HG02623 (cell line): ENCODE measurements around the gene MDC1.

Experiments used
- ATAC-seq: cut with Tn5 transposase; IDR thresholded peaks from one replicate; pipeline ENCODE4 v1.9.1; 2021; ENCODE audit warnings: moderate library complexity; ENCODE audit not compliant: unreplicated experiment

MDC1 gene

DNA sequence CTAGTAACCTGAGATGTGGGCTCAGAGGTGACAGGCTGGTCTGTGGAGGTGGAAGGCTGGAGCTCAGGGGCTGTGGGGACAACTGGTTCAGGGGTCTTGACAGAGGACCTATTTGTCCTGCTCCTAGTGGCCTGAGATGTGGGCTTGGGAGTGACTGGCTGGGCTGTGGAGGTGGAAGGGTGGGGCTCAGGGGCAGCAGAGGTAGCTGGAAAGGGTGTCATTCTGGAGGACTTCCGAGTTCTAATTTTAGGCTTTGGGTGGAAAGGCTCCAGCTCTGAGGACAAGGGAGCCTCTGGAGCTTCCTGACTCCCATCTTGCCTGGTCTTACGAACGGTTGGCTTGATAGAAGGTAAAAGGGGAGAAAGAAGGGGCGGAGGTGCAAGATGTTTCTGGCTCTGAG lies 11.5 kb downstream of the MDC1 start:
- no peak for ATAC-seq

DNA sequence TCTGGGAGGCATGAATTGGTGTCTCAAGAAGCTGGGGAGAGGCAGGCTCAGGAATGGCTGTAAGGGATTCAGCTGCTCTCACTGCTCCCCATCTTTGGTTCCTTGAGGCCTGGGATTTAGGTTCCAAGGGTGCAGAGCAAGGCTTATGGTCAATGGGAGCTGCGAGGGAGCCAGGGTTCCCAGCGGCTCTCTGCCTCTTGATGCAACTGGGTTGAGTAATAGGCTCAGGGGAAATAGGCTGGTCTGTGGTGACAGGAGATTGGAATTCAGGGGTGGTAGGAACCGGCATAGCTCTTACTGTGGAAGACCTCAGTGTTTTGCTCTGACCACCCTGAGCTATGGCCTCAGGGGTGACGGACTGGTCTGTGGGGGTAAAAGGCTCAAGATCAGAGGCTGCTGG lies 13.3 kb downstream of the MDC1 start:
- no peak for ATAC-seq

DNA sequence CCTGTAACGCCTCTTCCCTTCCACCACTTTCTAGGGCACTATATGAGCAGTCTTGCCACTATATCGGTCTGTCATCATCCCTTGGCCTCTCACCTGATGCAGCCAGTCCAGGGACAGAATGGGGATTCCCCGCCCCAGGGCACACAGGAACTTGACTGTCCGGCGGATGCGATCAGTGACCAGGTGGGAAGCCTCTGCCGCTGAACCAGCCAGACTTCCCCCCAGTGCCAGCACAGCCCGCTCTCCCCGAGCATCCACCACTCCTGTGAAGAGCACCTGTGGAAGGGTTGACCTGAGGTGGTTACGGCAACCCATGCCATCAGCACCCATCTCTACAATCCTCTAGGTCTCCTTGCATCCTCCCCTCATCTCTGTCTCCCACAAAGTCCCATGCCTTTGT lies 14.1 kb downstream of the MDC1 start:
- ATAC-seq, result no peak

DNA sequence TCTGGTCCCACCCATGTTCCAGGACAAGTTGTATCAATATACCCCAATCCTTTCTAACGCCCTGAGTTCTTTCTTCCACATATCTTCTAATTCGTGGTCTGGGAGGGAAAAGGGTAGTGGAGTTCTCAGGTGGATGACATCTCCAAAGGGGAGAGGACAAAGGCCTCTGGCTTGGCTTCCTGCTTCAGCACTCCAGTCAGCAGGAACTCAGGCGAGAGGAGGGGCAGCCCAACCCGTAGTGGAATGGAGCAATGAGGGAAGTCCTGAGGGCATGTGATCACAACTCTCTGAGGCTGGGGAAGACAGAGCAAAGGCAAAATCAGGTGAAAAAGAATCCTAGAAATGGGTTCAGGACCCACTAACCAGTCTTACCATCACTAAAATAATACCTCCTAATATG lies 16.7 kb downstream of the MDC1 start:
- no peak for ATAC-seq

- no peak for ATAC-seq
These were observed 20.6 kb downstream of the MDC1 start for GRCh38 chr6:30696432-30696831.

DNA sequence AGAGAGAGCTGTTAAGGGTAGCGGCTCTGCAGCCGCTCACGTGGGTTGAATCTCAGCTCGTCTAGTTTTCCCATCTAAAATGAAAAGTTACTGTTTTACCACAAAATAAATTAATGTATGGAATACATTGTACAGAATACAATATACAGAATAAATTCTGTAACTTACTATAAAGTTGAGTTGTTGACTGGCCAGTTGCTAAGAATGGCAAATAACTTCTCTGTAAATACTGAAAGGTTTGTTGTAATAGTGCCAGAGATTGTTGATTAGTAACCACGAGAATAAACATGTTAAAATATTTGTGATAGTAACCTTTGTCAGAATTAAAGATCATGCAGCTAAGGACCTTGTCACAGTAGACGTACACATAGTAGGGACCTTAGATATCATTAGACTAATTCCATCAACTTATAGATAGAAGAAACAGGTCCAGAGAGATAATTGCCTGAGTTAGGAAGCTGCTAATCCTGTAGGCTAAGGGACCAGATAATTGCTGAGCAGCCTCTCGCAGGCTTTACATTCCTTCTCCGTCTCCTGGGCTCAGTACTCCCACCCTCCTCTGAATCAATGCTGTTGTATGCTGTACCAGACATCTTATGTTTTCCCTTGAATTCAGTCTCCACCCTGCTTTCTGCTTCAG lies 25.8 kb downstream of the MDC1 start:
- no peak for ATAC-seq

GRCh38 chr6:30690403-30691207 lies 26.5 kb downstream of the MDC1 start, which contains the start of gene NRM:
NRM (minus strand) TSS chr6:30690984; CDS start chr6:30690974, 10 bp downstream.
- peak; percentile 26 for ATAC-seq

GRCh38 chr6:30689985-30690384 lies 27.1 kb downstream of the MDC1 start:
- no peak for ATAC-seq

- ATAC-seq, result no peak
These were observed 27.8 kb downstream of the MDC1 start for GRCh38 chr6:30689022-30689865.

- no peak for ATAC-seq
These were observed 28.5 kb downstream of the MDC1 start for GRCh38 chr6:30688569-30688968.

GRCh38 chr6:30687659-30688431 lies 29.2 kb downstream of the MDC1 start:
- no peak for ATAC-seq

DNA sequence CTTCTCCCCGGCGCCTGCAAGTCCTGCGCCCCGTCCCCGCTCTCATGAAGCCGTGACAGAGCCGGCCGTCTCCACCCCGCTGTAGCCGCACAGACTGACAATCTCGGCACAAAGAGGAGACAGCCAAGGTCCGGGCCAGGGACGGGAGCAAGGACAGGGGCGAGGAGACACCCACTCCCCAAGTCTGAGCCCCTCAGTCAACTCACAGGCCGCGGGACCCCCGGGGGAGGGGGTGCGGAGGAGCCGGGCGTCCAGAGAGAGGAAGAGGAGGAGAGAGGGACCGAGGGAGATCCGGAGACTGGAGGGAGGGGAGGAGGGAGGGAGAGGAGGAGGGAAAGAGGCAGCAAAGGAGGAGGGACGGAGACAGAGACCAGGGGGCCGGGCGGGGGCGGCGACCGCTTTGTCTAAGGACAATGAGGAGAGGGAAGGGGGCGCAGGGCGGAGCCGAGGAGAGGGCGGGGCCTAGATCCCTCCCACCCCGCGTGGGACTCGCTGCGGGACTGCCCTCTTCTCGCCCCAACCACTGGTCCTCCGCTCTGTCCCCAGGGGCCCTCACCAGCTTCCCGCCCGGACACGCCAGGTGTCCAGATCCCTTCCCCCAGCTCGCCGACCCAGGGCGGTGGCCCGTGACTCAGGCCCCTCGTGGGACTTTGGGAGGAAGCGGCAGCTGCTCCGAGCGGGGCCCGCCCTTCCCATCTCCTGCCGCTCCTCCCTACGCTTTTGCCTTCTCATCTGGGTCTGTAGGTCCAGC lies 30.0 kb downstream of the MDC1 start:
- peak; percentile 32 for ATAC-seq

- peak; percentile 12 for ATAC-seq
These were observed 30.8 kb downstream of the MDC1 start, which contains the start of gene PPP1R18 for GRCh38 chr6:30686009-30686907. PPP1R18 (minus strand) TSS chr6:30686645; CDS start chr6:30686018, 627 bp downstream.

GRCh38 chr6:30685157-30686008 lies 31.7 kb downstream of the MDC1 start:
- ATAC-seq, result no peak

- ATAC-seq, result no peak
These were observed 32.5 kb downstream of the MDC1 start for GRCh38 chr6:30684386-30685156.

- no peak for ATAC-seq
These were observed 33.1 kb downstream of the MDC1 start for GRCh38 chr6:30683980-30684338.
